ENCODE data around the gene SMYD3.
A peak's percentile ranks its signal among the peaks of the same experiment; 100 is the strongest.
"Not testable (repeated sequence)": the region's sequence is repeated elsewhere in the genome, so short reads cannot be mapped to it uniquely, and the experiment has no call there.

The SMYD3 gene

GRCh38 chr1:246032031-246032551, 475.0 kb downstream of the SMYD3 start:
- no peak for DNase-seq (ENCODE audit: low read depth in 2 of 2)

GRCh38 chr1:246029616-246030015, 477.5 kb downstream of the SMYD3 start:
- no peak for DNase-seq (ENCODE audit: low read depth in 2 of 2)

GRCh38 chr1:246024118-246024517, 483.0 kb downstream of the SMYD3 start:
- not testable (repeated sequence) for DNase-seq (ENCODE audit: low read depth in 2 of 2)

GRCh38 chr1:246020211-246020954, 486.7 kb downstream of the SMYD3 start:
- DNase-seq (ENCODE audit: low read depth in 2 of 2) = no peak

GRCh38 chr1:246018146-246018545, 488.9 kb downstream of the SMYD3 start:
- no peak for DNase-seq (ENCODE audit: low read depth in 2 of 2)

- no peak for DNase-seq (ENCODE audit: low read depth in 2 of 2)
Observed at GRCh38 chr1:246012341-246012740, 494.7 kb downstream of the SMYD3 start.

- DNase-seq (ENCODE audit: low read depth in 2 of 2) = no peak
Observed at GRCh38 chr1:246010386-246010785, 496.7 kb downstream of the SMYD3 start.

- DNase-seq (ENCODE audit: low read depth in 2 of 2) = no peak
Observed at GRCh38 chr1:246008363-246008831, 498.7 kb downstream of the SMYD3 start.

GRCh38 chr1:246005067-246005466, 502.0 kb downstream of the SMYD3 start:
- DNase-seq (ENCODE audit: low read depth in 2 of 2) = peak; percentile 96

- no peak for DNase-seq (ENCODE audit: low read depth in 2 of 2)
Observed at GRCh38 chr1:246004301-246004700, 502.8 kb downstream of the SMYD3 start.

- no peak for DNase-seq (ENCODE audit: low read depth in 2 of 2)
Observed at GRCh38 chr1:246003442-246003730, 503.7 kb downstream of the SMYD3 start.

GRCh38 chr1:246002725-246003441, 504.2 kb downstream of the SMYD3 start:
- DNase-seq (ENCODE audit: low read depth in 2 of 2) = peak; percentile 65 to 68

- no peak for DNase-seq (ENCODE audit: low read depth in 2 of 2)
Observed at GRCh38 chr1:246001837-246002230, 505.2 kb downstream of the SMYD3 start.

GRCh38 chr1:246001142-246001836, 505.8 kb downstream of the SMYD3 start:
- DNase-seq (ENCODE audit: low read depth in 2 of 2) = peak; percentile 85 to 86

GRCh38 chr1:246000638-246001015, 506.5 kb downstream of the SMYD3 start:
- DNase-seq (ENCODE audit: low read depth in 2 of 2) = no peak

GRCh38 chr1:245999697-246000637, 507.1 kb downstream of the SMYD3 start:
- DNase-seq (ENCODE audit: low read depth in 2 of 2) = no peak

GRCh38 chr1:245997471-245998258, 509.4 kb downstream of the SMYD3 start:
- no peak for DNase-seq (ENCODE audit: low read depth in 2 of 2)

GRCh38 chr1:245996811-245997210, 510.3 kb downstream of the SMYD3 start:
- DNase-seq (ENCODE audit: low read depth in 2 of 2) = no peak

GRCh38 chr1:245995474-245995873, 511.6 kb downstream of the SMYD3 start:
- no peak for DNase-seq (ENCODE audit: low read depth in 2 of 2)

- DNase-seq (ENCODE audit: low read depth in 2 of 2) = no peak
Observed at GRCh38 chr1:245991266-245991665, 515.8 kb downstream of the SMYD3 start.
